Uterus (tissue), 2 donors: ENCODE data around the gene ACOT7.

Experiments
- POLR2A ChIP-seq, 2 donors: fragments of 450-650 bp; IDR thresholded peaks; one replicate each; pipeline ENCODE4 v1.6.1; 2016; ENCODE audit warnings: antibody characterized with exemption in 2 of 2, mild to moderate bottlenecking in 1 of 2, moderate library complexity in 1 of 2
- TF ChIP-seq, protein P1 (sequence below), 4 experiments: fragments of 200-600 bp in 2 of 4; fragments of 450-650 bp in 2 of 4; sonication (generic) in 2 of 4; IDR thresholded peaks; one replicate each; pipeline ENCODE4 v1.5.1; 2016 to 2019; ENCODE audit warnings: antibody characterized with exemption in 4 of 4, mild to moderate bottlenecking in 2 of 4, moderate library complexity in 1 of 4

DNA sequence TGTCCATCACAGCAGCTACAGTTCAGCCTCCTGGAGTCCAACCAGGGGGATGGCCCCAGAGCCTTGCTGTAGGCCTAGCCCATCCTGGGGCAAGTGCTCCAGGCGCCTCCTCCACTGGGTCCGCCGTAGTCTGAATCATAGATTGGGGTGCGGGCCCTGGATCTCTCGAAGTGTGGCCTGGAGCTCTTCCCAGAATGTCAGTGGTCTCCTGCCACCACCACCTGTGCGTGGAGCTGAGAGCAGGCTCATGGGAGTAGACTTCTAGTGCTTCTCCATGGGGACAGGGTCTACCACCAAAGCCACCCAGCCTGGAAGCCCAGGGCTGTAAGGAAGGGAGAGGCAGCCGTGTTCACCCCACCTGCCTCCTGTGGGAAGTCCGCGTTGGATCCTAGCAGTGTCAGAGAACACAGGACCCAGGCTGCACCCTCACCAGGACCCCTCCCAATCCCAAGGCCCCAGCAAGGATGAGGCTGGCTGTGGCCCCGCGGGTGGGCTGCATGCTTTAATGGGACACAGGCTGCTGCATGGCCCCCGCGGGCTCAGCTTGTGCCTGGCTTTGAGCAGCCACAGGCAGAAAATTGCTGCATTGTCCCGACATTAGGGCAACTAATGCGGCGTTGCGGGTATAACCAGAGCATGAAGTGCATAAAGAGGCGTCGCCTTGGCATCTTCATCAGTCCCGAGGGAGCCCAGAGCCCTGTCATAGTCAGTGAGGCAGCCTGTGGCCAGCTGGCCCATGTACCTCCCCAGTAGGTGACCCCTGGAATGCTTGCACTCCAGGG lies 150.3 kb downstream of the ACOT7 start:
- TF ChIP-seq, protein P1, sequence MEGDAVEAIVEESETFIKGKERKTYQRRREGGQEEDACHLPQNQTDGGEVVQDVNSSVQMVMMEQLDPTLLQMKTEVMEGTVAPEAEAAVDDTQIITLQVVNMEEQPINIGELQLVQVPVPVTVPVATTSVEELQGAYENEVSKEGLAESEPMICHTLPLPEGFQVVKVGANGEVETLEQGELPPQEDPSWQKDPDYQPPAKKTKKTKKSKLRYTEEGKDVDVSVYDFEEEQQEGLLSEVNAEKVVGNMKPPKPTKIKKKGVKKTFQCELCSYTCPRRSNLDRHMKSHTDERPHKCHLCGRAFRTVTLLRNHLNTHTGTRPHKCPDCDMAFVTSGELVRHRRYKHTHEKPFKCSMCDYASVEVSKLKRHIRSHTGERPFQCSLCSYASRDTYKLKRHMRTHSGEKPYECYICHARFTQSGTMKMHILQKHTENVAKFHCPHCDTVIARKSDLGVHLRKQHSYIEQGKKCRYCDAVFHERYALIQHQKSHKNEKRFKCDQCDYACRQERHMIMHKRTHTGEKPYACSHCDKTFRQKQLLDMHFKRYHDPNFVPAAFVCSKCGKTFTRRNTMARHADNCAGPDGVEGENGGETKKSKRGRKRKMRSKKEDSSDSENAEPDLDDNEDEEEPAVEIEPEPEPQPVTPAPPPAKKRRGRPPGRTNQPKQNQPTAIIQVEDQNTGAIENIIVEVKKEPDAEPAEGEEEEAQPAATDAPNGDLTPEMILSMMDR (IDR thresholded peaks at IDR 0.05) = no peak
- no peak for TF ChIP-seq POLR2A (IDR thresholded peaks at IDR 0.05)
